Measurements from ENCODE around the gene TAPBP.
"Not testable (repeated sequence)": the region's sequence is repeated elsewhere in the genome, so short reads cannot be mapped to it uniquely, and the experiment has no call there.

The TAPBP gene

DNA sequence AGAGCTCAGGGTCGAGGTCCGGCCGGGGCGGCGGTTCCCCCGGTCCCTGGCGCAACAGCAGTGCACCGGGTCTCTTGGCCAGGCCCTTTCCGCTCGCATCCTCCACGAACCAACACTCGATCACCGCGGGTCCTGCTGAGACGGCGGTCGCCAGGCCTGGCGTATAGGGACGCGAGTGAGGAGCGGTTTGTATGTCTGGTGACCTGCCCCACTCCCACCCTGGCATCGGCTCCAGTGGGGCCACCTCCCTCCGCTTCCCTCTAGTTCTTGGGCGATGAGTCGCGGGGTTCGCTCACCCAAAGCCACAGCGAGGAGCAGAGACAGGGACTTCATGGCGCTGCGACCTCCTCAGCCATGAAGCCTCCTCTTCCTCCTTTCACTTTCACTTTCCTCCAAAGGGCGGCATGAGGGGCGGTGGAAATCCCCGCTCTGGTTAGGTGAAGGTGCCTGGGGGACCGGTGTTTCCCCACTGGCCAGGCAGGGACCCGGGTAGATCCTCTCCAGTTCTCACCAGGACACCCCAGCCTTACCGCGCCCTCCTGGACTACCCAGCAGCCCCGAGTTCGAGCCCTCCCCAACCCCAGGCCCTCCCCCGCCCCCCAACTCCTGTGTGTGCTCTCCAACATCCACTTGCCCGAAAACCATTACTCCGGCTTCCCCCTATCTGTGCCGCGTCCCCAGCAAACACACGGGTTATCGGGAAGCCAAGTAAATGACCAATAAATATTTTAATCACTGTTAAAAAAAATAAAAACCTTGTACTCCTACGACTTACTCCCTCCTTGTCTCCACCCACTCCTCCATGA, at the start of gene TAPBP:
TSS of gene TAPBP (minus strand) at position 370 of the 806 bp plus-strand sequence. CDS start at position 333, 37 bp downstream.
- Mint-ChIP-seq H3K4me1 (peaks cover 64% of the 10 kb centered on the region), H3K4me3 (peak within 1 kb of the TSS; percentile 95 to 99), H3K27me3 (no peaks in the 10 kb centered on the region), H3K9me3 (no peaks in the 10 kb centered on the region), H3K27ac (peak within 1 kb of the TSS; percentile 94 to 97)
- DNase-seq (peak; percentile 85 to 94), ATAC-seq (peak; percentile 82)

GRCh38 chr6:33363486-33363885, 49.6 kb upstream of the TAPBP start:
- H3K4me1 Mint-ChIP-seq, ATAC-seq, H3K27ac Mint-ChIP-seq, H3K27me3 Mint-ChIP-seq, H3K4me3 Mint-ChIP-seq, H3K9me3 Mint-ChIP-seq, DNase-seq: not testable (repeated sequence)

DNA sequence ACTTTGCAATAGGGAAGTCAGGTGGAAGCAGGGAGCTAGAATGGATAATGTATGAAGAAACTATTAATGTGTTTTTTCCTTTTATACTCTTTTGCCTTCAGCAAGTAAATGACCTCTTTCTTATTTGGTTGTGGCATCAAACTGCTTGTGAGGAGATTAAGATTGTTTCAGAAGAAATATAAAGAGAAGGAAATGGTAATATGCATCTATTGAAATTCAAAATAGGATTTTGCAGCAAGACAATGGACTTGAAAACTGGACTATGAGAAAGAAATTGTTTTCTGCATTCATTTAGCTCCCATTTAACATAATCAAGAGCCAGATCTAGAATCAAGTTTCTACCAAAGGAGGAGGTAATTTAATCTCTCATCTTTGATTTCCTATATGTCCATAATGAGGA, 45.5 kb upstream of the TAPBP start:
- Mint-ChIP-seq H3K9me3 (no peaks in the 10 kb centered on the region), H3K4me1 (peaks cover under 1% of the 10 kb centered on the region), H3K27ac (no peak overlapping the region), H3K4me3 (no peak overlapping the region), H3K27me3 (peaks cover 10% of the 10 kb centered on the region)
- no peak for ATAC-seq
- no peak for DNase-seq

GRCh38 chr6:33357160-33357871, 43.4 kb upstream of the TAPBP start:
- H3K27ac Mint-ChIP-seq, H3K4me3 Mint-ChIP-seq, H3K4me1 Mint-ChIP-seq, DNase-seq, H3K27me3 Mint-ChIP-seq, H3K9me3 Mint-ChIP-seq, ATAC-seq: not testable (repeated sequence)

GRCh38 chr6:33356295-33356694, 42.4 kb upstream of the TAPBP start:
- peaks cover 10% of the 10 kb centered on the region for H3K27me3 Mint-ChIP-seq
- H3K4me3 Mint-ChIP-seq: no peak overlapping the region

DNA sequence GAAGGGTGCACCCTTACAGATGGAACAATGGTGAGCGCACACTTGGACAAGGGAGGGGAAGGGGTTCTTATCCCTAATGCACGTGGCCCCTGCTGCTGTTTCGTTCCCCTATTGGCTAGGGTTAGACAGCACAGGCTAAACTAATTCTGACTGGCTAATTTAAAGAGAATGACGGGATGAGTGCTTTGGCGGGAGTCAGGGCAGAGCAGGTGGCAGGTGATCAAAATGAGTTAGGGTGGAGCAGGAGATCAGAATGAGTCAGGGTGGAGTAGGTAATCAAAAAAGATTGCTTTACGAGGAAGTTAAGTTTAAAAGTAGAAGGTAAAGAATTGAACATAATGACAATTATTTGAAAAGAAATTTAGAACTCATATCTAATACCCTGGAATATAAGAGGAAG, 42.0 kb upstream of the TAPBP start:
- not testable (repeated sequence) for H3K9me3 Mint-ChIP-seq, H3K4me1 Mint-ChIP-seq, H3K27me3 Mint-ChIP-seq

More at GRCh38 chr6:33356295-33356694, 42.4 kb upstream of the TAPBP start:
- no peak for ATAC-seq
- no peaks in the 10 kb centered on the region for H3K4me1 Mint-ChIP-seq
- no peak overlapping the region for H3K27ac Mint-ChIP-seq
- no peak for DNase-seq
- no peaks in the 10 kb centered on the region for H3K9me3 Mint-ChIP-seq

GRCh38 chr6:33347816-33348215, 33.9 kb upstream of the TAPBP start:
- ATAC-seq (no peak), DNase-seq (no peak)
- Mint-ChIP-seq H3K4me3 (no peak overlapping the region), H3K4me1 (peaks cover 20% of the 10 kb centered on the region), H3K27ac (no peak overlapping the region), H3K27me3 (no peaks in the 10 kb centered on the region), H3K9me3 (no peaks in the 10 kb centered on the region)

More for the DNA sequence above, 42.0 kb upstream of the TAPBP start:
- H3K27ac Mint-ChIP-seq, DNase-seq, ATAC-seq, H3K4me3 Mint-ChIP-seq: not testable (repeated sequence)

DNA sequence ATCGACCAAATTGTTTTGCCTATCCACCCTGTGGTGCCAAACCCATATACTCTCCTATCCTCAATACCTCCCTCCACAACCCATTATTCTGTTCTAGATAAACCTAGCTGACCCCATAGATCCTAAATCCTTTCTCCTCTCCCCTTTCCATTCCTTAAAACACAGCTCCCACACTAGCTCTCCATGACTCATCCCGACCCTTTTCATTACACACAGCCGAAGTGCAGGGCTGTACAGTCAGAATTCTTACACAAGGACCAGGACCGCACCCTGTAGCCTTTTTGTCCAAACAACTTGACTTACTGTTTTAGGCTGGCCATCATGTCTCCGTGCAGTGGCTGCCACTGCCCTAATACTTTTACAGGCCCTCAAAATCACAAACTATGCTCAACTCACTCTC, 33.1 kb upstream of the TAPBP start:
- not testable (repeated sequence) for H3K4me3 Mint-ChIP-seq, H3K27me3 Mint-ChIP-seq

DNA sequence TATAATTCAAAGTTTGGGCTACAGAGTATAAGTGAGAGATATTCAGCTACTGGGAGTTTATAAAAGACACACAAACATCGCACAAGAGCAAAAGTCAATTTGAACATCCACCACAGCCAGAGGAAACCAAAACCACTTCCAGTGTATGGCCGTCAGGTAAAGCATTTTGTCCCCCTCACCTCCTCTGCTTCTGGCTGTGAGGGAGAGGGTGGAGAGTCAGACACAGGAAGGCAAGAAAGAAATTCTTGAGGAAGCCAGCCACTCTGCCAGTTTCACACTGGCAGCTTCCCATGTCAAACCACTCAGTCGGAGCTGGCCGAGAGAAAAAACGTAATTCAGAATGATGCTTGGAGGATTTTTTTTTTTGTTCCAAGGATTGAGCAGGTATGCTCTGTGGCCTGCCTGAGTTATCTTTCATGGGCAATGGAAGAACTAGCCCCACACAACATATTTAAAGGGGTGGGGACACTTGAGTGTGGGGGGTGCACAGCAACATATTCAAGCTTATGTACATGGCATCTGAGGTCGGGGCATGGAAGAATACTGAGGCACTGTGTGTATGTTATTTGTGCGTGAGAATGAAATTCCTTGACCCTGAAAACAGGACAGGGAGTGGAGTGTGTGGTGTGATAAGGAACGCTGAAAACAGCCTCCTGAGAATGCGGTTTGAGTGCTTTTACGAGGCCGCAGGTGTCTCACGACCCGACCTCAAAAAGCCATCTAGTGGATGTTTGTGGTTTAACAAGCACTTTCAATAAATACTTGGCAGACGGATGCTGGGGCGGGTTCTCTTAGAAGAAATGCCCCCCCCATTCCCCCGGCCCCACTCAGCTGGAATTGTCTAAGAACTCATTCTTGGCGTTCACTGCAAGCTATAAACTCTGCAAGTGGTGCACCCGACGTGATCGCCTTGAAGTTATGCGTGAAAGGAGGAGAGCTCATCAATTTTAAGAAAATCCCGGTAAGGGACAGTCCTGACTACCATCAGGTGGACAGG, 31.1 kb upstream of the TAPBP start:
- Mint-ChIP-seq H3K4me1 (peaks cover 25% of the 10 kb centered on the region), H3K27me3 (no peaks in the 10 kb centered on the region), H3K9me3 (no peaks in the 10 kb centered on the region), H3K4me3 (peak overlapping the region; percentile 48 to 73), H3K27ac (peak overlapping the region; percentile 0 to 84)
- DNase-seq: peak; percentile 50 to 66
- peak; percentile 80 for ATAC-seq

More for the DNA sequence above, 33.1 kb upstream of the TAPBP start:
- peaks cover 20% of the 10 kb centered on the region for H3K4me1 Mint-ChIP-seq
- H3K9me3 Mint-ChIP-seq, ATAC-seq, H3K27ac Mint-ChIP-seq, DNase-seq: not testable (repeated sequence)

GRCh38 chr6:33343953-33344611, 30.2 kb upstream of the TAPBP start:
- ATAC-seq: peak; percentile 82
- Mint-ChIP-seq H3K27me3 (no peaks in the 10 kb centered on the region), H3K4me1 (peaks cover 25% of the 10 kb centered on the region), H3K27ac (peak overlapping the region in 1 of 2 donors; percentile 61), H3K4me3 (peak overlapping the region; percentile 51 to 73), H3K9me3 (no peaks in the 10 kb centered on the region)
- DNase-seq: peak; percentile 25 to 30

GRCh38 chr6:33343606-33343952, 29.7 kb upstream of the TAPBP start:
- H3K27me3 Mint-ChIP-seq, H3K9me3 Mint-ChIP-seq, DNase-seq, H3K27ac Mint-ChIP-seq: not testable (repeated sequence)
- ATAC-seq: peak; percentile 3
- Mint-ChIP-seq H3K4me1 (peaks cover 25% of the 10 kb centered on the region), H3K4me3 (peak overlapping the region; percentile 51 to 73)

- Mint-ChIP-seq H3K4me1 (peaks cover 17% of the 10 kb centered on the region), H3K9me3 (no peaks in the 10 kb centered on the region), H3K27me3 (no peaks in the 10 kb centered on the region), H3K4me3 (no peak overlapping the region), H3K27ac (no peak overlapping the region)
- no peak for DNase-seq
- no peak for ATAC-seq
Measured at GRCh38 chr6:33339193-33339592, 25.3 kb upstream of the TAPBP start.

GRCh38 chr6:33336495-33336894, 22.6 kb upstream of the TAPBP start:
- Mint-ChIP-seq H3K27ac (no peak overlapping the region), H3K4me3 (no peak overlapping the region), H3K9me3 (no peaks in the 10 kb centered on the region), H3K4me1 (peaks cover 24% of the 10 kb centered on the region), H3K27me3 (no peaks in the 10 kb centered on the region)
- DNase-seq (no peak), ATAC-seq (no peak)

DNA sequence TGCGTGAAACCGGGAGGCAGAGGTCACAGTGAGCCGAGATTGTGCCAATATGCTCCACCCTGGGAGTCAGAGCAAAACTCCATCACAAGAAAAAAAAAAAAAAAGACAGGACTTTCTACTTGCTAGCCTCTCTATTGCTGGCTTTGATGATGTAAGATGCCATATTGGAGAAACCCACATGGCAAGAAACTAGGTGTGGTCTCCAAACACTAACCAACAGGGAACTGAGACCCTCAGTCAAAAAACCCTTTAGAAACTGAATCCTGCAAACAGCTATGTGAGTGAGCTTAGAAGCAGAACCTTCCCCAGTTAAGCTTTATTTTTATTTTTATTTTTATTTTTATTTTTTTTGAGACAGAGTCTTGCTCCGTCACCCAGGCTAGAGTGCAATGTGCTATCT, 22.0 kb upstream of the TAPBP start:
- peaks cover 30% of the 10 kb centered on the region for H3K4me1 Mint-ChIP-seq
- DNase-seq (no peak), ATAC-seq (no peak)
- no peaks in the 10 kb centered on the region for H3K9me3 Mint-ChIP-seq
- H3K27me3 Mint-ChIP-seq: no peaks in the 10 kb centered on the region
- no peak overlapping the region for H3K27ac Mint-ChIP-seq
- H3K4me3 Mint-ChIP-seq: no peak overlapping the region

GRCh38 chr6:33333666-33334065, 19.8 kb upstream of the TAPBP start:
- no peaks in the 10 kb centered on the region for H3K27me3 Mint-ChIP-seq
- peak overlapping the region in 1 of 2 donors; percentile 86 for H3K27ac Mint-ChIP-seq
- no peaks in the 10 kb centered on the region for H3K9me3 Mint-ChIP-seq
- no peak for DNase-seq
- no peak overlapping the region for H3K4me3 Mint-ChIP-seq
- peaks cover 33% of the 10 kb centered on the region for H3K4me1 Mint-ChIP-seq
- ATAC-seq: no peak

Measured in stimulated activated naive CD8-positive, alpha-beta T cell treated with anti-CD3 and anti-CD28 coated beads, Interleukin-15, amount 100 ng/mL, for 72 hours (primary cell).